Heart right ventricle (tissue), 16 donors: ENCODE results near the gene CBLN1. TPM values are rescaled to one million over a fixed set of nuclear protein-coding genes. Genes with fewer than 3 reads are reported as not detected.
A peak's percentile ranks its signal among the peaks of the same experiment; 100 is the strongest.

Source experiments
- ATAC-seq, 8 donors: fragments of 200-7000 bp; cut with Tn5 transposase; one replicate each; pipeline ENCODE4 v1.9.1; 2020; ENCODE audit warnings: mild to moderate bottlenecking in 8 of 8, moderate library complexity in 8 of 8, moderate number of reproducible peaks in 1 of 8
- DNase-seq, 2 donors: peaks; one replicate each; pipeline ENCODE4 v3.0.0-alpha.2; 2020
- H3K27ac ChIP-seq, 10 donors: fragments of 200-600 bp; sonication (generic) in 2 of 10; one replicate each; pipeline versions ENCODE4 v1.5.0 to v1.8.0; 2020 to 2022; ENCODE audit warnings: mild to moderate bottlenecking in 3 of 10
- H3K27me3 ChIP-seq, 7 donors: fragments of 200-600 bp; one replicate each; pipeline ENCODE4 v1.8.0; 2021 to 2022; ENCODE audit warnings: mild to moderate bottlenecking in 2 of 7
- H3K36me3 ChIP-seq, 9 donors: fragments of 200-600 bp; sonication (generic) in 1 of 9; one replicate each; pipeline versions ENCODE4 v1.5.0 to v1.8.0; 2020 to 2022; ENCODE audit warnings: mild to moderate bottlenecking in 2 of 9
- H3K4me1 ChIP-seq, 9 donors: fragments of 200-600 bp; sonication (generic) in 1 of 9; one replicate each; pipeline versions ENCODE4 v1.5.0 to v1.8.0; 2020 to 2022; ENCODE audit warnings: mild to moderate bottlenecking in 4 of 9
- H3K4me3 ChIP-seq, 10 donors: fragments of 200-600 bp; sonication (generic) in 2 of 10; one replicate each; pipeline versions ENCODE4 v1.5.0 to v1.8.0; 2020 to 2022; ENCODE audit warnings: mild to moderate bottlenecking in 7 of 10, moderate library complexity in 2 of 10
- H3K9me3 ChIP-seq, 11 donors: fragments of 200-600 bp in 10 of 11; sonication (generic) in 2 of 11; one replicate each; pipeline versions ENCODE4 v1.5.0 to v1.8.0; 2013 to 2022; ENCODE audit warnings: mild to moderate bottlenecking in 2 of 11, control low read depth in 1 of 11, moderate library complexity in 1 of 11
- CTCF ChIP-seq, 9 donors: fragments of 200-600 bp; sonication (generic) in 2 of 9; IDR thresholded peaks; one replicate each; pipeline versions ENCODE4 v1.5.0 to v1.8.0; 2021 to 2022; ENCODE audit warnings: antibody characterized with exemption in 9 of 9, mild to moderate bottlenecking in 5 of 9, moderate library complexity in 1 of 9
- WGBS, 2 donors: extraction: QIAGEN DNeasy Blood & Tissue Kit; methylation state at CpG; one replicate each; pipeline ENCODE4 v1.1.7; 2013; ENCODE audit warnings: inconsistent platforms in 1 of 2; 5-methylcytosine and 5-hydroxymethylcytosine counted together
- intact Hi-C, 10 donors: fragments of 100-400 bp; cut with DNase I; formaldehyde crosslinking; loops; one replicate each; pipeline versions ENCODE4 v1.11.1 to v1.14.2; 2022
- polyA plus RNA-seq, 2 donors: library from polyadenylated mRNA; stranded (reverse); fragments of 200-250 nt; gene quantifications; one replicate each; pipeline ENCODE4 v1.2.3, GENCODE V29; 2013
- total RNA-seq, 10 donors: library from RNA; stranded (reverse); fragmentation: NEBNext Ultra II Directional in 3 of 10; extraction: Animal tissue kit (Norgen Biotek cat#: 25700) in 3 of 10; gene quantifications; one replicate each; pipeline versions ENCODE4 v1.2.1 to v1.2.4, GENCODE V29; 2021 to 2023
- donor health status: Arrhythmogenic right ventricular cardiomyopathy.
- donor health status: ischemic (EF 13 %, LVEDD 7.1; RV severe dilation, severe dysfunction).
- donor health status: healthy with polysubstance abuse.
- donor health status: DM: no; HTN: yes; CAD: no.
- donor health status: DM: no; HTN: no; CAD: no.
- donor health status: ischemic (EF 25% LVEDD 6.9; RV normal size, moderate dysfunction).
- donor health status: ischemic (EF 25% LVEDD 5.7; RV mildly dilated, moderate dysfunction).
- donor health status: healthy.
- donor health status: DM: yes; HTN: yes; CAD: no.
- donor health status: Ischemic cardiomyopathy.
- donor health status: ischemic (EF 35%, LVEDD 5.7; RV mildly dilated, moderate dysfunction).
- donor health status: nonischemic (EF 11% LVEDD 7.7; RV severe dilation, severe dysfunction).
- donor health status: DM: yes; HTN: yes; CAD: no.
- donor health status: PGD.
- donor health status: ischemic (EF 29% LVEDD 5.4; RV normal size, mild dysfunction).
- donor health status: nonischemic (EF 23%, LVEDD 6.1; RV moderate dilation, normal function).

CBLN1 gene
- total and polyA plus RNA-seq, 12 donors, result 0.19 to 3.0 (median 1.3) TPM

GRCh38 chr16:49275050-49275730 is 6.4 kb downstream of the CBLN1 start:
- intact Hi-C loops, result no loop called here
- peak in 1 of 8 donors; percentile 21 for ATAC-seq
- Histone ChIP-seq H3K4me1 (peaks cover 0 to 37% (median 13%) of the 10 kb centered on the region in 9 donors), H3K9me3 (no peaks in the 10 kb centered on the region), H3K36me3 (no peaks in the 10 kb centered on the region), H3K27ac (no peak overlapping the region), H3K4me3 (no peak overlapping the region), H3K27me3 (peaks cover 46 to 100% (median 92%) of the 10 kb centered on the region in 7 donors)
- 2% methylated on average over 34 of the region's 34 CpGs for WGBS, 2 donors
- no peak for TF ChIP-seq CTCF (IDR thresholded peaks at IDR 0.05)
- no peak for DNase-seq

GRCh38 chr16:49274591-49274990 is 7.0 kb downstream of the CBLN1 start:
- 3% methylated on average over 11 of the region's 11 CpGs for WGBS, 2 donors

GRCh38 chr16:49273771-49274170 is 7.9 kb downstream of the CBLN1 start:
- H3K9me3 ChIP-seq, result no peaks in the 10 kb centered on the region
- peaks cover 0 to 25% (median 8%) of the 10 kb centered on the region in 9 donors for H3K4me1 ChIP-seq
- H3K4me3 ChIP-seq, result no peak overlapping the region
- ATAC-seq (no peak), DNase-seq (no peak)
- intact Hi-C loops, result no loop called here
- no peak overlapping the region for H3K27ac ChIP-seq
- H3K27me3 ChIP-seq, result peaks cover 35 to 98% (median 81%) of the 10 kb centered on the region in 7 donors
- WGBS, 2 donors, result 21 to 22% methylated on average over 3 of the region's 3 CpGs
- no peak for TF ChIP-seq CTCF (IDR thresholded peaks at IDR 0.05)
- no peaks in the 10 kb centered on the region for H3K36me3 ChIP-seq

More at GRCh38 chr16:49274591-49274990, 7.0 kb downstream of the CBLN1 start:
- TF ChIP-seq CTCF (IDR thresholded peaks at IDR 0.05), result no peak
- Histone ChIP-seq H3K9me3 (no peaks in the 10 kb centered on the region), H3K27ac (no peak overlapping the region), H3K36me3 (no peaks in the 10 kb centered on the region), H3K4me3 (no peak overlapping the region), H3K27me3 (peaks cover 40 to 100% (median 86%) of the 10 kb centered on the region in 7 donors), H3K4me1 (peaks cover 0 to 33% (median 8%) of the 10 kb centered on the region in 9 donors)
- ATAC-seq, result no peak
- intact Hi-C loops, result no loop called here
- DNase-seq, result no peak

- Histone ChIP-seq H3K36me3 (no peaks in the 10 kb centered on the region), H3K27me3 (peaks cover 12 to 80% (median 57%) of the 10 kb centered on the region in 7 donors), H3K4me1 (peaks cover 0 to 6% (median 0%) of the 10 kb centered on the region in 9 donors), H3K9me3 (no peaks in the 10 kb centered on the region), H3K4me3 (no peak overlapping the region), H3K27ac (no peak overlapping the region)
- DNase-seq, result no peak
- intact Hi-C loops, result no loop called here
- ATAC-seq, result no peak
- 57 to 58% methylated on average over 3 of the region's 3 CpGs for WGBS, 2 donors
- no peak for TF ChIP-seq CTCF (IDR thresholded peaks at IDR 0.05)
Observed at GRCh38 chr16:49271363-49271762, 10.3 kb downstream of the CBLN1 start.
